ENCODE data around the gene BTN3A1.
A peak's percentile ranks its signal among the peaks of the same experiment; 100 is the strongest.
"Not testable (repeated sequence)": the region's sequence is repeated elsewhere in the genome, so short reads cannot be mapped to it uniquely, and the experiment has no call there.

BTN3A1 gene

GRCh38 chr6:26441977-26442376 is 39.9 kb downstream of the BTN3A1 start:
- DNase-seq (ENCODE audit: low spot score), result no peak

- no peak for DNase-seq (ENCODE audit: low spot score)
Measured at GRCh38 chr6:26445934-26446667, 44.0 kb downstream of the BTN3A1 start.

GRCh38 chr6:26447257-26447656 is 45.2 kb downstream of the BTN3A1 start:
- DNase-seq (ENCODE audit: low spot score), result no peak

- no peak for DNase-seq (ENCODE audit: low spot score)
Measured at GRCh38 chr6:26450240-26450639, 48.2 kb downstream of the BTN3A1 start.

- DNase-seq (ENCODE audit: low spot score), result no peak
Measured at GRCh38 chr6:26452631-26453235, 50.7 kb downstream of the BTN3A1 start.

GRCh38 chr6:26454631-26455030 is 52.6 kb downstream of the BTN3A1 start:
- no peak for DNase-seq (ENCODE audit: low spot score)

- peak; percentile 9 for DNase-seq (ENCODE audit: low spot score)
Measured at GRCh38 chr6:26455357-26455970, 53.4 kb downstream of the BTN3A1 start.

GRCh38 chr6:26457264-26457805 is 55.3 kb downstream of the BTN3A1 start:
- DNase-seq (ENCODE audit: low spot score), result peak; percentile 11

GRCh38 chr6:26457806-26458688 is 56.0 kb downstream of the BTN3A1 start, which contains the start of gene BTN2A1:
Gene BTN2A1, plus strand, starts transcription at chr6:26457955. Its CDS starts 682 bp downstream, at chr6:26458637.
- peak; percentile 92 for DNase-seq (ENCODE audit: low spot score)

- DNase-seq (ENCODE audit: low spot score), result no peak
Measured at GRCh38 chr6:26459023-26459810, 57.1 kb downstream of the BTN3A1 start.

- not testable (repeated sequence) for DNase-seq (ENCODE audit: low spot score)
Measured at GRCh38 chr6:26461353-26461752, 59.3 kb downstream of the BTN3A1 start.

GRCh38 chr6:26464014-26464413 is 61.9 kb downstream of the BTN3A1 start:
- DNase-seq (ENCODE audit: low spot score), result no peak

- no peak for DNase-seq (ENCODE audit: low spot score)
Measured at GRCh38 chr6:26464416-26465131, 62.5 kb downstream of the BTN3A1 start.

Data from hepatic stellate cell (primary cell).